SK-N-SH treated with all-trans-retinoic acid at 6 μM for 48 hours (cell line): ENCODE data around the gene ZNF700.
A peak's percentile ranks its signal among the peaks of the same experiment; 100 is the strongest.
"Not testable (repeated sequence)": the region's sequence is repeated elsewhere in the genome, so short reads cannot be mapped to it uniquely, and the experiment has no call there.

Experiments used
- ATAC-seq: fragments of 200-7000 bp; cut with Tn5 transposase; 3 replicates; pipeline ENCODE4 v1.9.1; 2020; ENCODE audit warnings: mild to moderate bottlenecking, moderate library complexity
- ARNTL ChIP-seq: fragments of 450-650 bp; formaldehyde crosslinking; IDR thresholded peaks from 2 replicates; pipeline ENCODE4 v1.5.0; 2020; ENCODE audit warnings: low read depth, mild to moderate bottlenecking, moderate library complexity, borderline replicate concordance
- BACH2 ChIP-seq: fragments of 250-450 bp; sonication (Bioruptor Pico); IDR thresholded peaks from 2 replicates; pipeline ENCODE4 v1.9.0; 2021; ENCODE audit warnings: mild to moderate bottlenecking, borderline replicate concordance
- CREB5 ChIP-seq: fragments of 250-450 bp; sonication (Bioruptor Pico); IDR thresholded peaks from 2 replicates; pipeline ENCODE4 v1.5.1; 2020; ENCODE audit warnings: low read depth, mild to moderate bottlenecking, moderate library complexity
- CSDC2 ChIP-seq: fragments of 250-450 bp; sonication (Bioruptor Pico); IDR thresholded peaks from 2 replicates; pipeline ENCODE4 v1.5.0; 2020; ENCODE audit warnings: mild to moderate bottlenecking, moderate library complexity
- ESRRG ChIP-seq: fragments of 250-450 bp; sonication (Bioruptor Pico); IDR thresholded peaks from 2 replicates; pipeline ENCODE4 v1.6.1; 2021; ENCODE audit warnings: mild to moderate bottlenecking
- GLIS3 ChIP-seq: fragments of 250-450 bp; sonication (Bioruptor Pico); IDR thresholded peaks from 2 replicates; pipeline ENCODE4 v1.5.0; 2020; ENCODE audit warnings: mild to moderate bottlenecking, moderate library complexity
- ISL1 ChIP-seq: fragments of 250-450 bp; sonication (Bioruptor Pico); IDR thresholded peaks from 2 replicates; pipeline ENCODE4 v2.1.2; 2022; ENCODE audit warnings: mild to moderate bottlenecking, moderate library complexity
- OSR1 ChIP-seq: fragments of 250-450 bp; sonication (Bioruptor Pico); IDR thresholded peaks from 2 replicates; pipeline ENCODE4 v1.8.0; 2022; ENCODE audit warnings: moderate library complexity, mild to moderate bottlenecking, inconsistent platforms
- RARB ChIP-seq: fragments of 250-450 bp; sonication (Bioruptor Pico); IDR thresholded peaks from 2 replicates; pipeline ENCODE4 v1.8.0; 2021; ENCODE audit warnings: mild to moderate bottlenecking, moderate library complexity
- SNAI2 ChIP-seq: fragments of 250-450 bp; sonication (Bioruptor Pico); IDR thresholded peaks from 2 replicates; pipeline ENCODE4 v1.5.0; 2020; ENCODE audit warnings: mild to moderate bottlenecking, moderate library complexity
- TOX ChIP-seq: fragments of 250-450 bp; sonication (Bioruptor Pico); IDR thresholded peaks from 2 replicates; pipeline ENCODE4 v1.8.0; 2021; ENCODE audit warnings: mild to moderate bottlenecking, moderate library complexity, borderline replicate concordance
- ZC3H10 ChIP-seq: fragments of 250-450 bp; sonication (Bioruptor Pico); IDR thresholded peaks from 2 replicates; pipeline ENCODE4 v1.5.1; 2021; ENCODE audit warnings: mild to moderate bottlenecking, moderate library complexity
- ZFP3 ChIP-seq: fragments of 250-450 bp; sonication (Bioruptor Pico); IDR thresholded peaks from 2 replicates; pipeline ENCODE4 v1.5.0; 2020; ENCODE audit warnings: mild to moderate bottlenecking, moderate library complexity
- ZFP30 ChIP-seq: fragments of 450-650 bp; formaldehyde crosslinking; IDR thresholded peaks from 2 replicates; pipeline ENCODE4 v1.5.0; 2022; ENCODE audit warnings: mild to moderate bottlenecking, moderate library complexity
- ZNF565 ChIP-seq: fragments of 450-650 bp; formaldehyde crosslinking; conservative IDR thresholded peaks from 2 replicates; pipeline ENCODE4 v1.5.0; 2020; ENCODE audit warnings: low read depth, mild to moderate bottlenecking, moderate library complexity
- ZNF70 ChIP-seq: fragments of 450-650 bp; formaldehyde crosslinking; IDR thresholded peaks from 2 replicates; pipeline ENCODE4 v1.5.0; 2020; ENCODE audit warnings: mild to moderate bottlenecking, moderate library complexity
- ZNF8 ChIP-seq: fragments of 450-650 bp; formaldehyde crosslinking; IDR thresholded peaks from 2 replicates; pipeline ENCODE4 v1.5.0; 2020; ENCODE audit warnings: mild to moderate bottlenecking, moderate library complexity
- TF ChIP-seq, protein P1 (sequence below): fragments of 250-450 bp; sonication (Bioruptor Pico); IDR thresholded peaks from 2 replicates; pipeline ENCODE4 v1.8.0; 2020; ENCODE audit warnings: mild to moderate bottlenecking, moderate library complexity, borderline replicate concordance
- TF ChIP-seq, protein P2 (sequence below): fragments of 250-450 bp; sonication (Bioruptor Pico); IDR thresholded peaks from 2 replicates; pipeline ENCODE4 v1.5.0; 2020; ENCODE audit warnings: mild to moderate bottlenecking, moderate library complexity
- TF ChIP-seq, protein P3 (sequence below): fragments of 250-450 bp; sonication (Bioruptor Pico); IDR thresholded peaks from 2 replicates; pipeline ENCODE4 v1.8.0; 2021; ENCODE audit warnings: low read depth, mild to moderate bottlenecking, moderate library complexity, borderline replicate concordance

ZNF700 gene

GRCh38 chr19:11882606-11883005 is 42.3 kb upstream of the ZNF700 start:
- no peak for ATAC-seq
- TF ChIP-seq ZFP3 (CRISPR knock-in tag) (no peak), ZNF70 (CRISPR knock-in tag) (no peak), CREB5 (CRISPR knock-in tag) (no peak), ZNF565 (CRISPR knock-in tag) (no peak), ARNTL (CRISPR knock-in tag) (no peak), ZNF8 (no peak), BACH2 (CRISPR knock-in tag) (no peak), OSR1 (CRISPR knock-in tag) (no peak), ESRRG (CRISPR knock-in tag) (no peak), TOX (no peak), ISL1 (CRISPR knock-in tag) (no peak), CSDC2 (CRISPR knock-in tag) (no peak), GLIS3 (no peak)
- TF ChIP-seq, protein P1, sequence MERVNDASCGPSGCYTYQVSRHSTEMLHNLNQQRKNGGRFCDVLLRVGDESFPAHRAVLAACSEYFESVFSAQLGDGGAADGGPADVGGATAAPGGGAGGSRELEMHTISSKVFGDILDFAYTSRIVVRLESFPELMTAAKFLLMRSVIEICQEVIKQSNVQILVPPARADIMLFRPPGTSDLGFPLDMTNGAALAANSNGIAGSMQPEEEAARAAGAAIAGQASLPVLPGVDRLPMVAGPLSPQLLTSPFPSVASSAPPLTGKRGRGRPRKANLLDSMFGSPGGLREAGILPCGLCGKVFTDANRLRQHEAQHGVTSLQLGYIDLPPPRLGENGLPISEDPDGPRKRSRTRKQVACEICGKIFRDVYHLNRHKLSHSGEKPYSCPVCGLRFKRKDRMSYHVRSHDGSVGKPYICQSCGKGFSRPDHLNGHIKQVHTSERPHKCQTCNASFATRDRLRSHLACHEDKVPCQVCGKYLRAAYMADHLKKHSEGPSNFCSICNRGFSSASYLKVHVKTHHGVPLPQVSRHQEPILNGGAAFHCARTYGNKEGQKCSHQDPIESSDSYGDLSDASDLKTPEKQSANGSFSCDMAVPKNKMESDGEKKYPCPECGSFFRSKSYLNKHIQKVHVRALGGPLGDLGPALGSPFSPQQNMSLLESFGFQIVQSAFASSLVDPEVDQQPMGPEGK (CRISPR knock-in tag), result no peak
- TF ChIP-seq, protein P2, sequence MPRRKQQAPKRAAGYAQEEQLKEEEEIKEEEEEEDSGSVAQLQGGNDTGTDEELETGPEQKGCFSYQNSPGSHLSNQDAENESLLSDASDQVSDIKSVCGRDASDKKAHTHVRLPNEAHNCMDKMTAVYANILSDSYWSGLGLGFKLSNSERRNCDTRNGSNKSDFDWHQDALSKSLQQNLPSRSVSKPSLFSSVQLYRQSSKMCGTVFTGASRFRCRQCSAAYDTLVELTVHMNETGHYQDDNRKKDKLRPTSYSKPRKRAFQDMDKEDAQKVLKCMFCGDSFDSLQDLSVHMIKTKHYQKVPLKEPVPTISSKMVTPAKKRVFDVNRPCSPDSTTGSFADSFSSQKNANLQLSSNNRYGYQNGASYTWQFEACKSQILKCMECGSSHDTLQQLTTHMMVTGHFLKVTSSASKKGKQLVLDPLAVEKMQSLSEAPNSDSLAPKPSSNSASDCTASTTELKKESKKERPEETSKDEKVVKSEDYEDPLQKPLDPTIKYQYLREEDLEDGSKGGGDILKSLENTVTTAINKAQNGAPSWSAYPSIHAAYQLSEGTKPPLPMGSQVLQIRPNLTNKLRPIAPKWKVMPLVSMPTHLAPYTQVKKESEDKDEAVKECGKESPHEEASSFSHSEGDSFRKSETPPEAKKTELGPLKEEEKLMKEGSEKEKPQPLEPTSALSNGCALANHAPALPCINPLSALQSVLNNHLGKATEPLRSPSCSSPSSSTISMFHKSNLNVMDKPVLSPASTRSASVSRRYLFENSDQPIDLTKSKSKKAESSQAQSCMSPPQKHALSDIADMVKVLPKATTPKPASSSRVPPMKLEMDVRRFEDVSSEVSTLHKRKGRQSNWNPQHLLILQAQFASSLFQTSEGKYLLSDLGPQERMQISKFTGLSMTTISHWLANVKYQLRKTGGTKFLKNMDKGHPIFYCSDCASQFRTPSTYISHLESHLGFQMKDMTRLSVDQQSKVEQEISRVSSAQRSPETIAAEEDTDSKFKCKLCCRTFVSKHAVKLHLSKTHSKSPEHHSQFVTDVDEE (CRISPR knock-in tag), result no peak
- TF ChIP-seq, protein P3, sequence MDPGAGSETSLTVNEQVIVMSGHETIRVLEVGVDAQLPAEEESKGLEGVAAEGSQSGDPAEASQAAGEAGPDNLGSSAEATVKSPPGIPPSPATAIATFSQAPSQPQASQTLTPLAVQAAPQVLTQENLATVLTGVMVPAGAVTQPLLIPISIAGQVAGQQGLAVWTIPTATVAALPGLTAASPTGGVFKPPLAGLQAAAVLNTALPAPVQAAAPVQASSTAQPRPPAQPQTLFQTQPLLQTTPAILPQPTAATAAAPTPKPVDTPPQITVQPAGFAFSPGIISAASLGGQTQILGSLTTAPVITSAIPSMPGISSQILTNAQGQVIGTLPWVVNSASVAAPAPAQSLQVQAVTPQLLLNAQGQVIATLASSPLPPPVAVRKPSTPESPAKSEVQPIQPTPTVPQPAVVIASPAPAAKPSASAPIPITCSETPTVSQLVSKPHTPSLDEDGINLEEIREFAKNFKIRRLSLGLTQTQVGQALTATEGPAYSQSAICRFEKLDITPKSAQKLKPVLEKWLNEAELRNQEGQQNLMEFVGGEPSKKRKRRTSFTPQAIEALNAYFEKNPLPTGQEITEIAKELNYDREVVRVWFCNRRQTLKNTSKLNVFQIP, result no peak

GRCh38 chr19:11887234-11887610 is 37.7 kb upstream of the ZNF700 start:
- ATAC-seq, result peak; percentile 43; the same call in 2 of the 3 replicates
- no peak for TF ChIP-seq GLIS3
- no peak for TF ChIP-seq ZFP30
- no peak for TF ChIP-seq ZNF565 (CRISPR knock-in tag)
- TF ChIP-seq OSR1 (CRISPR knock-in tag), result no peak
- no peak for TF ChIP-seq CREB5 (CRISPR knock-in tag)
- TF ChIP-seq RARB (CRISPR knock-in tag), result no peak
- no peak for TF ChIP-seq ZNF8
- TF ChIP-seq BACH2 (CRISPR knock-in tag), result no peak
- TF ChIP-seq, all 23 proteins: peak for 0

DNA sequence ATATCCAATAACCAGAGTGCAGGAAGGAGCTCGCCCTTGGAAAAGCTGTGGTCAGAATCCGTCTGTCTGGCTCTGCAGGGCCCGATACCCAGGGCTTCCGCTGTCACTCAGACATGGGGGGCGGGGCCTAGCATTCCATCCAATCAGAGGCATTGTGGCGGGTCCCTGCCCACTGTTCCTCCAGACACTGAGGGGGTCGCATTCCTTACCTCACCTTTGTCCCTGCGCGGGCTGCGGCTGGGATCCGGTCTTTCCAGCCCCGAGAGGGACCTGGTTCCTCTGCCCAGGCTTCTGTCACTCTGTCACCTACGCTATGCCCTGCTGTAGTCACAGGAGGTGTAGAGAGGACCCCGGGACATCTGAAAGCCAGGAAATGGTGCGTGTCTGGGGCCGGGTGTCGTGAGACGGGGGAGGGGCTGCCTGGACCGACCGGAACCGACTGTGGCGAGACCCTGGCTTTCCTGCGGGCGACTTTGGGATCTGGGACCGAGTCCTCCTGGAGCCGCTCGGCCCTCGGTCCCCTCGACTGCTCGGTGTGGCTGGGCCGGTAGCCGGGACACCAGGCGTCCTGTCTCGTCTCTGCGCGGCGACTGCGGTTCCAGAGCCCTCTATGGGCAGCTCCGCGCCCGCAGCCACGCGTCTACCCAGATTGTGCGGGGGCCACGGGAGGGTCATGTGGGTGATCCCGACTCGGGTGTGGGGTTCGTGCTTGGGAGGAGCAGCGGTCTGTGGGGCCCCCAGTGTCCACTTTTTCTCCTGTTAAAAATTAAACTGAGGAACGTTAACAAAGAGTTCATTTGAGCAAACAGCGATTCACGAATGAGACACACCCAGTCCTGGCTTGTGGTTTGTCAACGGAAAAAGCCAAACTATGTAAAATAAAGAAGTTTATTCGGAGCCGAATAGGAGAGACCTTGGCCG is 37.0 kb upstream of the ZNF700 start, which contains the start of gene ZNF69:
ZNF69 (plus strand) TSS at position 172 of the 921 bp plus-strand sequence; CDS start at position 314, 142 bp downstream.
- TF ChIP-seq BACH2 (CRISPR knock-in tag), result no peak
- no peak for TF ChIP-seq GLIS3
- no peak for TF ChIP-seq SNAI2 (CRISPR knock-in tag)
- TF ChIP-seq RARB (CRISPR knock-in tag), result no peak
- TF ChIP-seq, protein P3, result no peak
- TF ChIP-seq ZFP30, result no peak
- TF ChIP-seq ZNF8, result no peak
- TF ChIP-seq, protein P2 (CRISPR knock-in tag), result no peak
- TF ChIP-seq ARNTL (CRISPR knock-in tag), result no peak
- TF ChIP-seq ESRRG (CRISPR knock-in tag), result no peak
- no peak for TF ChIP-seq ZC3H10 (CRISPR knock-in tag)
- TF ChIP-seq CSDC2 (CRISPR knock-in tag), result no peak
- TF ChIP-seq OSR1 (CRISPR knock-in tag), result no peak
- TF ChIP-seq, all 23 proteins: peak for 0
- peak; percentile 96 for ATAC-seq

DNA sequence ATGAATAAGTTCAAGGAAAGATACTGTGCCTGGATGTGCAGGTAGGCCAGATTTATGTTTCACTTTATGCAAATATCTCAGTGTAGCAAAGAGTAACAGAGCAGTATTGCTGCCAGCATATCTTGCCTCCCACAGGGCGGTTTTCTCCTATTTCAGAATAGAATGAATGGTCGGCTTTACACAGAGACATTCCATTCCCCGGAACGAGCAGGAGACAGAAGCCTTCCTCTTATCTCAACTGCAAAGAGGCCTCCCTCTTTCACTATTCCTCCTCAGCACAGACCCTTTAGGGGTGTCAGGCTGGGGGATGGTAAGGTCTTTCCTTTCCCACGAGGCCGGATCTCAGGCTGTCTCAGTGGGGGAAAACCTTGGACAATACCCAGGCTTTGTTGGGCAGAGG is 35.0 kb upstream of the ZNF700 start:
- not testable (repeated sequence) for ATAC-seq
